ENCODE results near the gene SUPT3H. TPM values are rescaled to one million over a fixed set of nuclear protein-coding genes. Genes with fewer than 3 reads are reported as not detected.

Gene SUPT3H
- total and polyA plus RNA-seq, 9 donors: 10.3 to 23.1 (median 16.2) TPM

DNA sequence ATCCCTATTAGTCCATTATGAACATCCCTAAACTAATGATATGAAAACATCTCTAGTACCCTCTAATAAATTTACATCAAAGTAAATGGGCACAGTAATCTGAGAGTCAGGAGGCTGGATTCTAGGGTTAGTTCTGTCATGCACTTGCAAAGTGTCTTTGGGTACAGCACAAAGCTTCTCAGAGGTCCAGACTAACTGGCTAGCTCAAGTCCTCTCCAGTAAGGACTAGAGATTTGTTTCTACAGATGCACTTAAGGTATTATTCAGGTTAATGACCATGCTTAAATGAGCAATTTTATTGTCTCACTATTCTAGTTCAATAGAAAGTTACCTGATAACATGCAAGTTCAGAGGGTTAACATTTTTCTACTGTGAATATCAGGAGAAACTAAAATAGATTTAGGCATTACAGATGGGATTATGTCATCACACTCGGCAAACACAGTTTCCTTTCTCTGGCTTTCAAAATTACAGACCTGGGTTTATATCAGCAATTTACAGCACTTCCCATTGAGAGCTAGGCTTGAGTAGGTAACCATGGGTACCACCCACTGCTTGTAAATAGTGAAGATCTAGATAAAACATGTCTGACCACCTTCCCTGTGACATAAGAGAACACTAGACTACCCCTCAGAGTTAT, 452.5 kb downstream of the SUPT3H start:
- no peaks in the 10 kb centered on the region for H3K4me1 ChIP-seq (ENCODE audit: insufficient read depth)
- TF ChIP-seq EP300 (IDR thresholded peaks at IDR 0.05) (no peak), CTCF (IDR thresholded peaks at IDR 0.05) (no peak), POLR2A (IDR thresholded peaks at IDR 0.05) (no peak)
- peaks cover 2% of the 10 kb centered on the region for H3K27me3 ChIP-seq
- intact Hi-C loops (cut with DNase I): no loop called here
- H3K9me3 ChIP-seq: no peaks in the 10 kb centered on the region
- no peak overlapping the region for H3K27ac ChIP-seq
- no peak for DNase-seq
- no peak overlapping the region for H3K4me3 ChIP-seq
- no peaks in the 10 kb centered on the region for H3K36me3 ChIP-seq
- 44 to 57% (median 45%) methylated on average over 1 of the region's 1 CpG for WGBS, 3 donors

GRCh38 chr6:44923444-44923843, 454.3 kb downstream of the SUPT3H start:
- Histone ChIP-seq H3K27ac (no peak overlapping the region), H3K9me3 (no peaks in the 10 kb centered on the region), H3K4me1 (ENCODE audit: insufficient read depth) (no peaks in the 10 kb centered on the region), H3K4me3 (no peak overlapping the region), H3K27me3 (peaks cover 2% of the 10 kb centered on the region), H3K36me3 (no peaks in the 10 kb centered on the region)
- intact Hi-C loops (cut with DNase I): no loop called here
- TF ChIP-seq EP300 (IDR thresholded peaks at IDR 0.05) (no peak), POLR2A (IDR thresholded peaks at IDR 0.05) (no peak), CTCF (IDR thresholded peaks at IDR 0.05) (no peak)
- DNase-seq: no peak
- 80 to 85% (median 84%) methylated on average over 1 of the region's 1 CpG for WGBS, 3 donors

GRCh38 chr6:44921798-44922197, 455.9 kb downstream of the SUPT3H start:
- Histone ChIP-seq H3K9me3 (no peaks in the 10 kb centered on the region), H3K36me3 (no peaks in the 10 kb centered on the region), H3K4me1 (ENCODE audit: insufficient read depth) (no peaks in the 10 kb centered on the region), H3K4me3 (no peak overlapping the region), H3K27me3 (peaks cover 2% of the 10 kb centered on the region), H3K27ac (no peak overlapping the region)
- WGBS, 3 donors: 90 to 93% (median 92%) methylated on average over 3 of the region's 3 CpGs
- TF ChIP-seq CTCF (IDR thresholded peaks at IDR 0.05): no peak
- TF ChIP-seq EP300 (IDR thresholded peaks at IDR 0.05): no peak
- TF ChIP-seq POLR2A (IDR thresholded peaks at IDR 0.05): no peak
- DNase-seq: no peak
- intact Hi-C loops (cut with DNase I): no loop called here

DNA sequence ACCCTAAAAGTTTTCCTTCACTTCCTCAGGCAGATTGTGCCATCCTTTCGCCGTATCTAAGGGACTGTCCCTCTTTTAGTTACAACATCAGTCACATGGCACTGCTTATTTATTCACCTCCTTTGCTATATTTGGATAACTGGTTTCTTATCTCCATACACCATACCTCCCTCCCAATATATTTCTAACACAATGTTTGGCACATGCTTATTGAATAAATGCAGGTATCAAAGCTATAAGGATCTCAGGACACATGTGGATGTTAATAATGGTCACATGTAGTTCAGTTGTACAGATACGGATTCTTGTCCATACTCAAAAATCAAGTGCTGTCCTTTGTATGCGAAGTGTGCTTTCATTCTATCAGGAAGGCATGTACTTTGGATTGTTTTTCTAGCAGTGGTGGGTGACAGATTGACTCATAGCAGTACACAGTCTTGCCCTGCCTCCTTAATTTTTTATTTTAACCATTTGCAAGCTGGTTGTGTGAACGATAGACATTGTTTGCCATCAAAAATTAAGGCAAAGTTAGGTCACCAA, 456.7 kb downstream of the SUPT3H start:
- Histone ChIP-seq H3K9me3 (no peaks in the 10 kb centered on the region), H3K27me3 (peaks cover under 1% of the 10 kb centered on the region), H3K4me3 (no peak overlapping the region), H3K36me3 (no peaks in the 10 kb centered on the region), H3K4me1 (ENCODE audit: insufficient read depth) (no peaks in the 10 kb centered on the region), H3K27ac (no peak overlapping the region)
- no peak for DNase-seq
- TF ChIP-seq CTCF (IDR thresholded peaks at IDR 0.05) (no peak), EP300 (IDR thresholded peaks at IDR 0.05) (no peak), POLR2A (IDR thresholded peaks at IDR 0.05) (no peak)
- 71 to 80% (median 80%) methylated on average over 5 of the region's 5 CpGs for WGBS, 3 donors
- intact Hi-C loops (cut with DNase I): no loop called here

Measured in ovary (tissue), 9 donors.